HEK293 (cell line): ENCODE data around the gene DPH7.
A peak's percentile ranks its signal among the peaks of the same experiment; 100 is the strongest.

ENCODE experiments used
- EGR2 ChIP-seq: fragments of 450-650 bp; formaldehyde crosslinking; IDR thresholded peaks from 2 replicates; pipeline ENCODE4 v1.5.1; 2016; ENCODE audit warnings: low read depth, missing biosample characterization, missing genetic modification characterization
- GLIS2 ChIP-seq: fragments of 450-650 bp; formaldehyde crosslinking; IDR thresholded peaks from 2 replicates; pipeline ENCODE4 v1.5.1; 2016; ENCODE audit warnings: missing biosample characterization, missing genetic modification characterization
- INSM2 ChIP-seq: fragments of 450-650 bp; formaldehyde crosslinking; IDR thresholded peaks from 2 replicates; pipeline ENCODE4 v1.5.1; 2016; ENCODE audit warnings: missing biosample characterization, missing genetic modification characterization
- KLF8 ChIP-seq: fragments of 450-650 bp; formaldehyde crosslinking; IDR thresholded peaks from 2 replicates; pipeline ENCODE4 v1.5.1; 2016; ENCODE audit warnings: missing biosample characterization, missing genetic modification characterization
- MEIS1 ChIP-seq: sonication (generic); formaldehyde crosslinking; IDR thresholded peaks from 2 replicates; pipeline ENCODE4 v1.8.1; 2022; ENCODE audit warnings: missing genetic modification reagents, mild to moderate bottlenecking, borderline replicate concordance
- REPIN1 ChIP-seq: fragments of 450-650 bp; formaldehyde crosslinking; IDR thresholded peaks from 2 replicates; pipeline ENCODE4 v1.5.1; 2017; ENCODE audit warnings: missing biosample characterization, missing genetic modification characterization, low read depth
- SP3 ChIP-seq: fragments of 450-650 bp; formaldehyde crosslinking; IDR thresholded peaks from 2 replicates; pipeline ENCODE4 v1.5.1; 2016; ENCODE audit warnings: missing biosample characterization, missing genetic modification characterization
- SP7 ChIP-seq: fragments of 450-650 bp; formaldehyde crosslinking; IDR thresholded peaks from 2 replicates; pipeline ENCODE4 v1.5.1; 2016; ENCODE audit warnings: missing biosample characterization, missing genetic modification characterization
- TCF7L2 ChIP-seq: IDR thresholded peaks from 2 replicates; pipeline ENCODE4 v1.6.1; 2011; ENCODE audit warnings: low read depth, mild to moderate bottlenecking, inconsistent platforms, low read length, moderate library complexity, borderline replicate concordance
- TRIM28 ChIP-seq: IDR thresholded peaks from 2 replicates; pipeline ENCODE4 v1.6.1; 2011; ENCODE audit warnings: low read length, control low read depth, borderline replicate concordance
- WT1 ChIP-seq: fragments of 450-650 bp; formaldehyde crosslinking; IDR thresholded peaks from 2 replicates; pipeline ENCODE4 v1.5.1; 2016; ENCODE audit warnings: missing biosample characterization, missing genetic modification characterization
- YY2 ChIP-seq: fragments of 450-650 bp; formaldehyde crosslinking; IDR thresholded peaks from 2 replicates; pipeline ENCODE4 v1.5.1; 2016; ENCODE audit warnings: missing biosample characterization, missing genetic modification characterization
- ZBTB1 ChIP-seq: fragments of 450-650 bp; formaldehyde crosslinking; IDR thresholded peaks from 2 replicates; pipeline ENCODE4 v1.5.1; 2016; ENCODE audit warnings: missing biosample characterization, missing genetic modification characterization
- ZBTB20 ChIP-seq: fragments of 450-650 bp; formaldehyde crosslinking; IDR thresholded peaks from 2 replicates; pipeline ENCODE4 v1.5.1; 2016; ENCODE audit warnings: missing biosample characterization, missing genetic modification characterization
- ZFP69B ChIP-seq: fragments of 450-650 bp; formaldehyde crosslinking; IDR thresholded peaks from 2 replicates; pipeline ENCODE4 v1.5.1; 2016; ENCODE audit warnings: missing biosample characterization, missing genetic modification characterization
- ZNF155 ChIP-seq: fragments of 450-650 bp; formaldehyde crosslinking; IDR thresholded peaks from 2 replicates; pipeline ENCODE4 v1.5.1; 2016; ENCODE audit warnings: missing biosample characterization, missing genetic modification characterization
- ZNF2 ChIP-seq: fragments of 450-650 bp; formaldehyde crosslinking; IDR thresholded peaks from 2 replicates; pipeline ENCODE4 v1.5.1; 2016; ENCODE audit warnings: missing biosample characterization, missing genetic modification characterization
- ZNF214 ChIP-seq: fragments of 450-650 bp; formaldehyde crosslinking; IDR thresholded peaks from 2 replicates; pipeline ENCODE4 v1.5.1; 2017; ENCODE audit warnings: missing biosample characterization, mild to moderate bottlenecking, missing genetic modification characterization, borderline replicate concordance
- ZNF24 ChIP-seq: fragments of 450-650 bp; formaldehyde crosslinking; IDR thresholded peaks from 2 replicates; pipeline ENCODE4 v1.5.1; 2016; ENCODE audit warnings: missing biosample characterization, missing genetic modification characterization
- ZNF266 ChIP-seq: fragments of 450-650 bp; formaldehyde crosslinking; IDR thresholded peaks from 2 replicates; pipeline ENCODE4 v1.5.1; 2016; ENCODE audit warnings: missing biosample characterization, missing genetic modification characterization, low read depth
- ZNF311 ChIP-seq: fragments of 450-650 bp; formaldehyde crosslinking; IDR thresholded peaks from 2 replicates; pipeline ENCODE4 v1.5.1; 2017; ENCODE audit warnings: missing biosample characterization, missing genetic modification characterization, borderline replicate concordance
- ZNF423 ChIP-seq: fragments of 450-650 bp; formaldehyde crosslinking; IDR thresholded peaks from 2 replicates; pipeline ENCODE4 v1.5.1; 2016; ENCODE audit warnings: missing biosample characterization, missing genetic modification characterization
- ZNF48 ChIP-seq: fragments of 450-650 bp; formaldehyde crosslinking; IDR thresholded peaks from 2 replicates; pipeline ENCODE4 v1.5.1; 2016; ENCODE audit warnings: missing biosample characterization, missing genetic modification characterization
- ZNF501 ChIP-seq: fragments of 450-650 bp; formaldehyde crosslinking; IDR thresholded peaks from 2 replicates; pipeline ENCODE4 v1.5.1; 2016; ENCODE audit warnings: missing biosample characterization, missing genetic modification characterization
- ZNF521 ChIP-seq: fragments of 450-650 bp; formaldehyde crosslinking; IDR thresholded peaks from 2 replicates; pipeline ENCODE4 v1.5.1; 2017; ENCODE audit warnings: missing biosample characterization, mild to moderate bottlenecking, missing genetic modification characterization
- ZNF558 ChIP-seq: fragments of 450-650 bp; formaldehyde crosslinking; IDR thresholded peaks from 2 replicates; pipeline ENCODE4 v1.5.1; 2016; ENCODE audit warnings: missing biosample characterization, missing genetic modification characterization
- ZNF560 ChIP-seq: fragments of 450-650 bp; formaldehyde crosslinking; IDR thresholded peaks from 2 replicates; pipeline ENCODE4 v1.5.1; 2017; ENCODE audit warnings: missing biosample characterization, missing genetic modification characterization, borderline replicate concordance
- ZNF600 ChIP-seq: fragments of 450-650 bp; formaldehyde crosslinking; IDR thresholded peaks from 2 replicates; pipeline ENCODE4 v1.5.1; 2016; ENCODE audit warnings: missing biosample characterization, missing genetic modification characterization
- ZNF624 ChIP-seq: fragments of 450-650 bp; formaldehyde crosslinking; IDR thresholded peaks from 2 replicates; pipeline ENCODE4 v1.5.1; 2017; ENCODE audit warnings: missing biosample characterization, missing genetic modification characterization
- ZNF626 ChIP-seq: fragments of 450-650 bp; sonication (Bioruptor Pico); formaldehyde crosslinking; IDR thresholded peaks from 2 replicates; pipeline ENCODE4 v1.5.1; 2018; ENCODE audit warnings: missing biosample characterization, missing genetic modification characterization, inconsistent platforms
- ZNF654 ChIP-seq: fragments of 450-650 bp; formaldehyde crosslinking; IDR thresholded peaks from 2 replicates; pipeline ENCODE4 v1.5.1; 2016; ENCODE audit warnings: low read depth, missing biosample characterization, missing genetic modification characterization
- ZNF664 ChIP-seq: fragments of 450-650 bp; formaldehyde crosslinking; IDR thresholded peaks from 2 replicates; pipeline ENCODE4 v1.5.1; 2016; ENCODE audit warnings: missing biosample characterization, missing genetic modification characterization
- ZNF707 ChIP-seq: fragments of 450-650 bp; formaldehyde crosslinking; IDR thresholded peaks from 2 replicates; pipeline ENCODE4 v1.5.1; 2016; ENCODE audit warnings: missing biosample characterization, missing genetic modification characterization
- ZNF747 ChIP-seq: fragments of 450-650 bp; formaldehyde crosslinking; IDR thresholded peaks from 2 replicates; pipeline ENCODE4 v1.5.1; 2016; ENCODE audit warnings: missing biosample characterization, missing genetic modification characterization
- ZNF791 ChIP-seq: fragments of 450-650 bp; formaldehyde crosslinking; IDR thresholded peaks from 2 replicates; pipeline ENCODE4 v1.5.1; 2016; ENCODE audit warnings: missing biosample characterization, missing genetic modification characterization
- ZSCAN16 ChIP-seq: fragments of 450-650 bp; formaldehyde crosslinking; IDR thresholded peaks from 2 replicates; pipeline ENCODE4 v1.5.1; 2016; ENCODE audit warnings: missing biosample characterization, missing genetic modification characterization
- TF ChIP-seq, protein P1 (sequence below): fragments of 450-650 bp; formaldehyde crosslinking; IDR thresholded peaks from 2 replicates; pipeline ENCODE4 v1.5.1; 2016; ENCODE audit warnings: missing biosample characterization, missing genetic modification characterization
- TF ChIP-seq, protein P2 (sequence below): fragments of 450-650 bp; formaldehyde crosslinking; IDR thresholded peaks from 2 replicates; pipeline ENCODE4 v1.5.1; 2016; ENCODE audit warnings: missing biosample characterization, missing genetic modification characterization
- TF ChIP-seq, protein P3 (sequence below): fragments of 450-650 bp; formaldehyde crosslinking; IDR thresholded peaks from 2 replicates; pipeline ENCODE4 v1.5.1; 2016; ENCODE audit warnings: missing biosample characterization, missing genetic modification characterization

Gene DPH7

GRCh38 chr9:137606005-137606621 is 27.4 kb upstream of the DPH7 start (continued):
- TF ChIP-seq, protein P1, sequence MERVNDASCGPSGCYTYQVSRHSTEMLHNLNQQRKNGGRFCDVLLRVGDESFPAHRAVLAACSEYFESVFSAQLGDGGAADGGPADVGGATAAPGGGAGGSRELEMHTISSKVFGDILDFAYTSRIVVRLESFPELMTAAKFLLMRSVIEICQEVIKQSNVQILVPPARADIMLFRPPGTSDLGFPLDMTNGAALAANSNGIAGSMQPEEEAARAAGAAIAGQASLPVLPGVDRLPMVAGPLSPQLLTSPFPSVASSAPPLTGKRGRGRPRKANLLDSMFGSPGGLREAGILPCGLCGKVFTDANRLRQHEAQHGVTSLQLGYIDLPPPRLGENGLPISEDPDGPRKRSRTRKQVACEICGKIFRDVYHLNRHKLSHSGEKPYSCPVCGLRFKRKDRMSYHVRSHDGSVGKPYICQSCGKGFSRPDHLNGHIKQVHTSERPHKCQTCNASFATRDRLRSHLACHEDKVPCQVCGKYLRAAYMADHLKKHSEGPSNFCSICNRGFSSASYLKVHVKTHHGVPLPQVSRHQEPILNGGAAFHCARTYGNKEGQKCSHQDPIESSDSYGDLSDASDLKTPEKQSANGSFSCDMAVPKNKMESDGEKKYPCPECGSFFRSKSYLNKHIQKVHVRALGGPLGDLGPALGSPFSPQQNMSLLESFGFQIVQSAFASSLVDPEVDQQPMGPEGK (tag by site-specific recombination): no peak; the same call in none of the 2 replicates
- TF ChIP-seq YY2 (tag by site-specific recombination) (no peak), REPIN1 (tag by site-specific recombination) (no peak), ZNF626 (no peak), ZNF521 (no peak), ZNF560 (tag by site-specific recombination) (no peak), ZNF707 (tag by site-specific recombination) (no peak), ZNF791 (no peak), ZNF266 (tag by site-specific recombination) (no peak), ZFP69B (no peak), TCF7L2 (no peak), ZSCAN16 (tag by site-specific recombination) (no peak), ZNF654 (tag by site-specific recombination) (no peak), ZNF24 (tag by site-specific recombination) (no peak), INSM2 (tag by site-specific recombination) (no peak), GLIS2 (tag by site-specific recombination) (peak; percentile 71), ZNF747 (tag by site-specific recombination) (no peak), ZBTB20 (tag by site-specific recombination) (peak; percentile 10; the same call in 1 of the 2 replicates), ZNF501 (tag by site-specific recombination) (no peak), ZNF2 (tag by site-specific recombination) (no peak), ZNF624 (tag by site-specific recombination) (no peak), ZNF600 (tag by site-specific recombination) (no peak; the same call in 1 of the 2 replicates), ZNF214 (tag by site-specific recombination) (no peak), KLF8 (tag by site-specific recombination) (no peak), SP7 (tag by site-specific recombination) (no peak), ZNF311 (tag by site-specific recombination) (no peak), ZNF664 (tag by site-specific recombination) (no peak), ZBTB1 (tag by site-specific recombination) (no peak), ZNF155 (tag by site-specific recombination) (no peak), SP3 (tag by site-specific recombination) (no peak), WT1 (tag by site-specific recombination) (no peak), MEIS1 (no peak), ZNF48 (no peak), EGR2 (tag by site-specific recombination) (no peak), ZNF558 (tag by site-specific recombination) (no peak), ZNF423 (tag by site-specific recombination) (peak; percentile 74; the same call in 1 of the 2 replicates), TRIM28 (no peak)
- TF ChIP-seq, protein P2, sequence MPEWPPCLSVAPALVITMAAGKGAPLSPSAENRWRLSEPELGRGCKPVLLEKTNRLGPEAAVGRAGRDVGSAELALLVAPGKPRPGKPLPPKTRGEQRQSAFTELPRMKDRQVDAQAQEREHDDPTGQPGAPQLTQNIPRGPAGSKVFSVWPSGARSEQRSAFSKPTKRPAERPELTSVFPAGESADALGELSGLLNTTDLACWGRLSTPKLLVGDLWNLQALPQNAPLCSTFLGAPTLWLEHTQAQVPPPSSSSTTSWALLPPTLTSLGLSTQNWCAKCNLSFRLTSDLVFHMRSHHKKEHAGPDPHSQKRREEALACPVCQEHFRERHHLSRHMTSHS: no peak
- TF ChIP-seq, protein P3, sequence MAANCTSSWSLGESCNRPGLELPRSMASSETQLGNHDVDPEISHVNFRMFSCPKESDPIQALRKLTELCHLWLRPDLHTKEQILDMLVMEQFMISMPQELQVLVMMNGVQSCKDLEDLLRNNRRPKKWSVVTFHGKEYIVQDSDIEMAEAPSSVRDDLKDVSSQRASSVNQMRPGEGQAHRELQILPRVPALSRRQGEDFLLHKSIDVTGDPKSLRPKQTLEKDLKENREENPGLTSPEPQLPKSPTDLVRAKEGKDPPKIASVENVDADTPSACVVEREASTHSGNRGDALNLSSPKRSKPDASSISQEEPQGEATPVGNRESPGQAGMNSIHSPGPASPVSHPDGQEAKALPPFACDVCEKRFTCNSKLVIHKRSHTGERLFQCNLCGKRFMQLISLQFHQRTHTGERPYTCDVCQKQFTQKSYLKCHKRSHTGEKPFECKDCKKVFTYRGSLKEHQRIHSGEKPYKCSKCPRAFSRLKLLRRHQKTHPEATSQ (tag by site-specific recombination): no peak
